Loucy (cell line): Measurements from ENCODE around the gene MYCN.
"Not testable (repeated sequence)": the region's sequence is repeated elsewhere in the genome, so short reads cannot be mapped to it uniquely, and the experiment has no call there.

ENCODE experiments used
- EZH2phosphoT487 ChIP-seq: fragments of 200-600 bp; IDR thresholded peaks from 2 replicates; pipeline ENCODE4 v1.6.1; 2018; ENCODE audit warnings: antibody characterized with exemption, mild to moderate bottlenecking, moderate library complexity, borderline replicate concordance
- TF ChIP-seq, protein P1 (sequence below): fragments of 200-600 bp; sonication (generic); conservative IDR thresholded peaks from 2 replicates; pipeline ENCODE4 v1.5.1; 2014; ENCODE audit warnings: mild to moderate bottlenecking, antibody characterized with exemption, low read length

GRCh38 chr2:15951936-15952335 lies 11.6 kb downstream of the MYCN start:
- TF ChIP-seq, protein P1, sequence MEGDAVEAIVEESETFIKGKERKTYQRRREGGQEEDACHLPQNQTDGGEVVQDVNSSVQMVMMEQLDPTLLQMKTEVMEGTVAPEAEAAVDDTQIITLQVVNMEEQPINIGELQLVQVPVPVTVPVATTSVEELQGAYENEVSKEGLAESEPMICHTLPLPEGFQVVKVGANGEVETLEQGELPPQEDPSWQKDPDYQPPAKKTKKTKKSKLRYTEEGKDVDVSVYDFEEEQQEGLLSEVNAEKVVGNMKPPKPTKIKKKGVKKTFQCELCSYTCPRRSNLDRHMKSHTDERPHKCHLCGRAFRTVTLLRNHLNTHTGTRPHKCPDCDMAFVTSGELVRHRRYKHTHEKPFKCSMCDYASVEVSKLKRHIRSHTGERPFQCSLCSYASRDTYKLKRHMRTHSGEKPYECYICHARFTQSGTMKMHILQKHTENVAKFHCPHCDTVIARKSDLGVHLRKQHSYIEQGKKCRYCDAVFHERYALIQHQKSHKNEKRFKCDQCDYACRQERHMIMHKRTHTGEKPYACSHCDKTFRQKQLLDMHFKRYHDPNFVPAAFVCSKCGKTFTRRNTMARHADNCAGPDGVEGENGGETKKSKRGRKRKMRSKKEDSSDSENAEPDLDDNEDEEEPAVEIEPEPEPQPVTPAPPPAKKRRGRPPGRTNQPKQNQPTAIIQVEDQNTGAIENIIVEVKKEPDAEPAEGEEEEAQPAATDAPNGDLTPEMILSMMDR = not testable (repeated sequence)
- not testable (repeated sequence) for TF ChIP-seq EZH2phosphoT487
